ENCODE data around the gene KRT6C.

GRCh38 chr12:52515319-52515646 is 41.7 kb upstream of the KRT6C start:
- TF ChIP-seq POLR2A (IDR thresholded peaks at IDR 0.05; ENCODE audit: low read depth, low read length) (no peak), TAF1 (IDR thresholded peaks at IDR 0.05; ENCODE audit: borderline replicate concordance, low read depth, low read length) (no peak)
